ENCODE data around the gene DCLK1. TPM values are rescaled to one million over a fixed set of nuclear protein-coding genes. Genes with fewer than 3 reads are reported as not detected.

The DCLK1 gene
- total and polyA plus RNA-seq, 10 of the 15 experiments (the other 5 are each of a cell fraction or from before 2014, with no cell fraction given) = not detected

GRCh38 chr13:35988648-35989081 lies 142.5 kb downstream of the DCLK1 start:
- Histone ChIP-seq H3K27me3 (replicated peaks in 1 of 2; ENCODE audit: control insufficient read depth in 2 of 2, insufficient read depth in 2 of 2, low read length in 1 of 2) (no peaks in the 10 kb centered on the region), H4K20me1 (ENCODE audit: control insufficient read depth, insufficient read depth) (no peaks in the 10 kb centered on the region), H3K36me3 (ENCODE audit: control insufficient read depth in 2 of 2, insufficient read depth in 2 of 2, low read length in 1 of 2) (no peaks in the 10 kb centered on the region), H2AFZ (ENCODE audit: control insufficient read depth, low read depth, low read length) (no peak overlapping the region), H3K4me2 (ENCODE audit: control insufficient read depth, insufficient read depth) (no peak overlapping the region), H3K4me3 (no peak overlapping the region), H3K79me2 (ENCODE audit: control insufficient read depth, insufficient read depth, low read length) (no peaks in the 10 kb centered on the region), H3K27ac (ENCODE audit: control insufficient read depth, insufficient read depth) (no peak overlapping the region), H3K4me1 (ENCODE audit: control insufficient read depth, insufficient read depth, low read length) (no peaks in the 10 kb centered on the region), H3K9me3 (replicated peaks; ENCODE audit: control insufficient read depth, insufficient read depth, low read length) (no peaks in the 10 kb centered on the region; the same call in 2 of the 3 replicates), H3K9ac (ENCODE audit: control insufficient read depth, insufficient read depth, low read length) (no peak overlapping the region)
- DNase-seq (ENCODE audit: low read depth, low spot score) (no peak), FAIRE-seq (no peak), ATAC-seq (no peak)
- no TSS peak for BruUV-seq (replicated peaks)
- intact Hi-C loops (cut with micrococcal nuclease; ENCODE audit: unreplicated experiment) = no loop called here
- ChIA-PET POLR2A (no interaction called here), SMC1A (ENCODE audit: uncharacterized antibody, unreplicated experiment) (no interaction called here), CTCF (interaction anchor here (1.1 kb wide), 1 partner anchor 8 kb away, joined by 4 read pairs; no protein-coding TSS in a partner anchor), RAD21 (ENCODE audit: unreplicated experiment) (interaction anchor here (1.2 kb wide), 1 partner anchor 9 kb away, joined by 3 read pairs; no protein-coding TSS in a partner anchor)
- no peak for TF ChIP-seq KDM1A (IDR thresholded peaks at IDR 0.05; ENCODE audit: borderline replicate concordance)
- TF ChIP-seq CHD2 (IDR thresholded peaks at IDR 0.05; ENCODE audit: borderline replicate concordance, low read depth, low read length) = no peak
- no peak for TF ChIP-seq EZH2 (IDR thresholded peaks at IDR 0.05; ENCODE audit: borderline replicate concordance, control insufficient read depth, low read depth, low read length)
- no peak for TF ChIP-seq CREM (IDR thresholded peaks at IDR 0.05; ENCODE audit: low read depth)
- TF ChIP-seq, protein P1, sequence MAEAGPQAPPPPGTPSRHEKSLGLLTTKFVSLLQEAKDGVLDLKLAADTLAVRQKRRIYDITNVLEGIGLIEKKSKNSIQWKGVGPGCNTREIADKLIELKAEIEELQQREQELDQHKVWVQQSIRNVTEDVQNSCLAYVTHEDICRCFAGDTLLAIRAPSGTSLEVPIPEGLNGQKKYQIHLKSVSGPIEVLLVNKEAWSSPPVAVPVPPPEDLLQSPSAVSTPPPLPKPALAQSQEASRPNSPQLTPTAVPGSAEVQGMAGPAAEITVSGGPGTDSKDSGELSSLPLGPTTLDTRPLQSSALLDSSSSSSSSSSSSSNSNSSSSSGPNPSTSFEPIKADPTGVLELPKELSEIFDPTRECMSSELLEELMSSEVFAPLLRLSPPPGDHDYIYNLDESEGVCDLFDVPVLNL (IDR thresholded peaks at IDR 0.05; ENCODE audit: low read depth, low read length) = no peak
- no peak for TF ChIP-seq EED (IDR thresholded peaks at IDR 0.05; ENCODE audit: low read depth)
- no peak for TF ChIP-seq CBFB (IDR thresholded peaks at IDR 0.05; ENCODE audit: low read depth)
- no peak for TF ChIP-seq ZSCAN29 (IDR thresholded peaks at IDR 0.05)
- TF ChIP-seq BACH1 (IDR thresholded peaks at IDR 0.05; ENCODE audit: borderline replicate concordance) = no peak
- TF ChIP-seq, protein P2, sequence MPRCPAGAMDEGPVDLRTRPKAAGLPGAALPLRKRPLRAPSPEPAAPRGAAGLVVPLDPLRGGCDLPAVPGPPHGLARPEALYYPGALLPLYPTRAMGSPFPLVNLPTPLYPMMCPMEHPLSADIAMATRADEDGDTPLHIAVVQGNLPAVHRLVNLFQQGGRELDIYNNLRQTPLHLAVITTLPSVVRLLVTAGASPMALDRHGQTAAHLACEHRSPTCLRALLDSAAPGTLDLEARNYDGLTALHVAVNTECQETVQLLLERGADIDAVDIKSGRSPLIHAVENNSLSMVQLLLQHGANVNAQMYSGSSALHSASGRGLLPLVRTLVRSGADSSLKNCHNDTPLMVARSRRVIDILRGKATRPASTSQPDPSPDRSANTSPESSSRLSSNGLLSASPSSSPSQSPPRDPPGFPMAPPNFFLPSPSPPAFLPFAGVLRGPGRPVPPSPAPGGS (IDR thresholded peaks at IDR 0.05; ENCODE audit: borderline replicate concordance, insufficient read depth, low read depth, low read length, poor library complexity, severe bottlenecking) = no peak
- TF ChIP-seq NRF1 (conservative IDR thresholded peaks at IDR 0.05; ENCODE audit: low read depth, low read length) = no peak
- TF ChIP-seq POLR2AphosphoS2 (IDR thresholded peaks at IDR 0.05; ENCODE audit: low read depth, low read length) = no peak
- TF ChIP-seq CEBPB (IDR thresholded peaks at IDR 0.05; ENCODE audit: borderline replicate concordance in 1 of 2, low read depth in 2 of 2, low read length in 2 of 2) = no peak
- no peak for TF ChIP-seq SIX5 (IDR thresholded peaks at IDR 0.05; ENCODE audit: low read depth, low read length, severe bottlenecking)
- no peak for TF ChIP-seq ZNF217 (IDR thresholded peaks at IDR 0.05)
- no peak for TF ChIP-seq TBL1XR1 (IDR thresholded peaks at IDR 0.05; ENCODE audit: low read depth, low read length)
- TF ChIP-seq FOS (IDR thresholded peaks at IDR 0.05; ENCODE audit: borderline replicate concordance, extremely low read depth, insufficient read length) = no peak
- TF ChIP-seq HDAC2 (IDR thresholded peaks at IDR 0.05) = no peak
- TF ChIP-seq PML (IDR thresholded peaks at IDR 0.05; ENCODE audit: low read length) = no peak
- in situ Hi-C loops (cut with MboI) = no loop called here
- WGBS (ENCODE audit: insufficient coverage, insufficient replicate concordance, low lambda C conversion rate, missing lambda C conversion rate) = 34% methylated on average over 6 of the region's 6 CpGs
